ENCODE data around the gene SLC35A4.

Gene SLC35A4

GRCh38 chr5:140564196-140565023, at the start of gene SLC35A4, which contains the start of gene APBB3:
TSS of gene SLC35A4 (plus strand) at chr5:140564828. CDS start at chr5:140567170, 2,342 bp downstream.
TSS of gene APBB3 (minus strand) at chr5:140564598. CDS start at chr5:140564245, 353 bp downstream.
- peak; percentile 93 to 95 for DNase-seq (ENCODE audit: low read depth in 2 of 2)

- no peak for DNase-seq (ENCODE audit: low read depth in 2 of 2)
Measured at GRCh38 chr5:140524003-140524402, 40.6 kb upstream of the SLC35A4 start.

- no peak for DNase-seq (ENCODE audit: low read depth in 2 of 2)
Measured at GRCh38 chr5:140540227-140540626, 24.4 kb upstream of the SLC35A4 start.

- no peak for DNase-seq (ENCODE audit: low read depth in 2 of 2)
Measured at GRCh38 chr5:140542972-140543371, 21.7 kb upstream of the SLC35A4 start.

GRCh38 chr5:140544986-140545385, 19.6 kb upstream of the SLC35A4 start:
- DNase-seq (ENCODE audit: low read depth in 2 of 2) = no peak

GRCh38 chr5:140545606-140546005, 19.0 kb upstream of the SLC35A4 start:
- no peak for DNase-seq (ENCODE audit: low read depth in 2 of 2)

GRCh38 chr5:140546851-140547507, 17.6 kb upstream of the SLC35A4 start:
- no peak for DNase-seq (ENCODE audit: low read depth in 2 of 2)

GRCh38 chr5:140547508-140548299, 16.9 kb upstream of the SLC35A4 start, which contains the start of gene EIF4EBP3:
TSS of gene EIF4EBP3 (plus strand) at chr5:140547662. CDS start at chr5:140547738, 76 bp downstream.
- DNase-seq (ENCODE audit: low read depth in 2 of 2) = peak; percentile 62 to 72

GRCh38 chr5:140548300-140548688, 16.3 kb upstream of the SLC35A4 start:
- DNase-seq (ENCODE audit: low read depth in 2 of 2) = no peak

GRCh38 chr5:140548791-140549190, 15.8 kb upstream of the SLC35A4 start:
- DNase-seq (ENCODE audit: low read depth in 2 of 2) = no peak

GRCh38 chr5:140549237-140550144, 15.1 kb upstream of the SLC35A4 start:
- DNase-seq (ENCODE audit: low read depth in 2 of 2) = no peak

- DNase-seq (ENCODE audit: low read depth in 2 of 2) = no peak
Measured at GRCh38 chr5:140550147-140551079, 14.2 kb upstream of the SLC35A4 start.

GRCh38 chr5:140551872-140552271, 12.8 kb upstream of the SLC35A4 start:
- DNase-seq (ENCODE audit: low read depth in 2 of 2) = no peak

GRCh38 chr5:140553657-140554056, 11.0 kb upstream of the SLC35A4 start:
- no peak for DNase-seq (ENCODE audit: low read depth in 2 of 2)

GRCh38 chr5:140554454-140554853, 10.2 kb upstream of the SLC35A4 start:
- DNase-seq (ENCODE audit: low read depth in 2 of 2) = no peak

- DNase-seq (ENCODE audit: low read depth in 2 of 2) = no peak
Measured at GRCh38 chr5:140555747-140556312, 8.8 kb upstream of the SLC35A4 start.

- no peak for DNase-seq (ENCODE audit: low read depth in 2 of 2)
Measured at GRCh38 chr5:140556438-140556837, 8.2 kb upstream of the SLC35A4 start.

GRCh38 chr5:140557136-140557805, 7.4 kb upstream of the SLC35A4 start, which contains the start of gene SRA1:
TSS of gene SRA1 (minus strand) at chr5:140557473. CDS start at chr5:140557452, 21 bp downstream.
- peak; percentile 64 to 66 for DNase-seq (ENCODE audit: low read depth in 2 of 2)

GRCh38 chr5:140557965-140558364, 6.7 kb upstream of the SLC35A4 start:
- DNase-seq (ENCODE audit: low read depth in 2 of 2) = no peak

All from stimulated activated CD8-positive, alpha-beta memory T cell treated with anti-CD3 and anti-CD28 coated beads, Interleukin-2, amount 100 ng/mL, for 1 hour (primary cell).